HepG2 (cell line): ENCODE data around the gene KCNK2.

Experiments
- CTCF ChIP-seq: sonication (generic); formaldehyde crosslinking; IDR thresholded peaks from 2 replicates; pipeline ENCODE4 v1.5.0; 2020; ENCODE audit warnings: mild to moderate bottlenecking, missing genetic modification reagents, moderate library complexity
- DR1 ChIP-seq: sonication (generic); formaldehyde crosslinking; IDR thresholded peaks from 2 replicates; pipeline ENCODE4 v1.8.0; 2021; ENCODE audit warnings: mild to moderate bottlenecking, missing genetic modification reagents, inconsistent platforms
- TSC22D2 ChIP-seq: sonication (generic); formaldehyde crosslinking; IDR thresholded peaks from 2 replicates; pipeline ENCODE4 v1.5.1; 2020; ENCODE audit warnings: missing genetic modification reagents, mild to moderate bottlenecking, borderline replicate concordance
- ZNF768 ChIP-seq: sonication (generic); formaldehyde crosslinking; IDR thresholded peaks from 2 replicates; pipeline ENCODE4 v1.4.0; 2020; ENCODE audit warnings: missing genetic modification reagents

DNA sequence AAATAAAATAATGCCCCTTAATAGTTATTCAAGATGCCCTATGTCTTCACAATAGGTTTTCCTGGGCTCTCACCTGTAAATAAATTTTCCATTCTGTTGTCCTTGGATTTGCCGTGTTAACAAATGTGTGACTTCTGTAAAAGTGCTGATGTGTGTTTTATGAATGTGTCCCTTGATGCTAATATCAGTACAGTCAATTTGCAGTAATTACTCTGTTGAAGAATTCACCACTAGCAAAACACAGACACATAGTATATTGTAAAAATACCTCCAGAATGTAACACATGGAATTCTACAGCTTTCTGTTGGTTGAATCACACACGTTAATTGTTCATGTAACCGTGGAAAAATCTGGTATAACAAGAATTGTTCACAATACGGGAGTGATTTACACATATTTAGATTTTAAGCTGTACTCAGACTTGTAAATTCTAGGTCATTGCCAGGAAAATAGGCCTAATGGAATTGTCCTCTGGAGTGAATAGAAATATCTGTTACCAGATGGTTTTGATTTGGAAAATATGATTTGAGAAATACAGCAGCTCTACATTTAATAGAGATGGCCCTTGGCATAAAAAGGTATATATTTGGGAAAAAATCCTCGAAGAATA lies 36.7 kb upstream of the KCNK2 start:
- TF ChIP-seq DR1 (CRISPR knock-in tag) (no peak), ZNF768 (no peak), CTCF (CRISPR knock-in tag) (no peak), TSC22D2 (CRISPR knock-in tag) (no peak)
